Activated T-cell treated with anti-CD3 and anti-CD28 coated beads, Interleukin-2, amount 50 U/mL, for 24 hours (primary cell): ENCODE data around the gene ATP6V1C2.
A peak's percentile ranks its signal among the peaks of the same experiment; 100 is the strongest.

Experiments used
- DNase-seq: peaks from one replicate; pipeline ENCODE4 v3.0.0-alpha.2; 2020
- H3K27ac Mint-ChIP-seq: 2 replicates; pipeline ENCODE4 v1.8.0; 2020; ENCODE audit warnings: mild to moderate bottlenecking, mixed read lengths
- H3K27me3 Mint-ChIP-seq: 2 replicates; pipeline ENCODE4 v1.8.0; 2020; ENCODE audit warnings: mixed read lengths
- H3K36me3 Mint-ChIP-seq: 2 replicates; pipeline ENCODE4 v1.8.0; 2020; ENCODE audit warnings: low read depth, mixed read lengths
- H3K4me1 Mint-ChIP-seq: 2 replicates; pipeline ENCODE4 v1.8.0; 2020; ENCODE audit warnings: low read depth, mixed read lengths
- H3K4me3 Mint-ChIP-seq: 2 replicates; pipeline ENCODE4 v1.8.0; 2020; ENCODE audit warnings: mild to moderate bottlenecking, moderate library complexity, mixed read lengths
- H3K9me3 Mint-ChIP-seq: 2 replicates; pipeline ENCODE4 v1.8.0; 2020; ENCODE audit warnings: mixed read lengths

The ATP6V1C2 gene, protein sequence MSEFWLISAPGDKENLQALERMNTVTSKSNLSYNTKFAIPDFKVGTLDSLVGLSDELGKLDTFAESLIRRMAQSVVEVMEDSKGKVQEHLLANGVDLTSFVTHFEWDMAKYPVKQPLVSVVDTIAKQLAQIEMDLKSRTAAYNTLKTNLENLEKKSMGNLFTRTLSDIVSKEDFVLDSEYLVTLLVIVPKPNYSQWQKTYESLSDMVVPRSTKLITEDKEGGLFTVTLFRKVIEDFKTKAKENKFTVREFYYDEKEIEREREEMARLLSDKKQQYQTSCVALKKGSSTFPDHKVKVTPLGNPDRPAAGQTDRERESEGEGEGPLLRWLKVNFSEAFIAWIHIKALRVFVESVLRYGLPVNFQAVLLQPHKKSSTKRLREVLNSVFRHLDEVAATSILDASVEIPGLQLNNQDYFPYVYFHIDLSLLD

DNA sequence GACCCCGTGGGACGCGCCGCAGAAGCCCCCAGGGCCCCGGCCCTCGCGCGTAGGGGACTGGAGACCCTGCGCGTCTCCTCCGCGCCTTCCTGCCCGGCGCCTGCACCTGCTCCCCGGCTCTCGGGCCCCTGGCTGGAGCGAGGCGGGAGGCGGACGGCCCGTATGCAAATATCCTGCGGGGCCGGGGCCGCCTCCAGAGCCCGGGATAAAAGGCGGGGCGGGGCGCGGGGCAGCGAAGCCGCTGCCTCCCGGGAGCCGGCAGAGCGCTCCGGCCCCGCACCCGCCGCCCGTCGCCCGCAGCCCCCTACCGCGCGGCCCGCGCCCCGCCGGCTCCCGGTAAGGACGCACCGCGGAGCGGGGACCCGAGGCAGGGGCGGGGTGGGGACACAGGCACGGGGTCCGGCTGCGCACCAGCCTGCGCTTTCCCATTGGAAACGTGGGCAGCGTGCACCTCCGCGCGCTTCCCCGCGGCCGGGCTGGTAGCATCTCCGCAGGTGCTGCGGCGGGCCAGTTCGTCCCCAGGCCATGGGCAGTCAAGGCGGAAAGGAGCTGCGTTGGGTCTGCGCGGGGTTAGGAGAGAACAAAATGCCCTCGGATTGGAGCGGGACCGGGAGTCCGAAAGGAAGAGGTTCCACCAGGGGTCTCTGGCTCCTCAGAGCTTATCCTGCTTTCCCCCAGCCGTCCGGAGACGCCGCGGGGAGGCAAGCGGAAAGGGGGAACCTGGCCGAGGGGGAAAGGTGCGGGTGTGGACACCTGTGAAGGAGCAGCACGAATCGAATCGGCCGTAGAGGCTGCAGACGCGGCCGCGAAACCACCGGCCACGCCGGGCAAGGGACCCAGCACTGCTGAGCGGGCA, at the start of gene ATP6V1C2:
TSS of gene ATP6V1C2 (plus strand) at position 235 of the 856 bp plus-strand sequence. CDS start 1,220 bp downstream, outside the sequence.
- DNase-seq = peak; percentile 43
- Mint-ChIP-seq H3K27me3 (peaks cover 74% of the 10 kb centered on the region), H3K4me1 (peaks cover 11% of the 10 kb centered on the region), H3K4me3 (peak within 1 kb of the TSS; percentile 64), H3K36me3 (no peaks in the 10 kb centered on the region), H3K9me3 (no peaks in the 10 kb centered on the region), H3K27ac (no peak within 1 kb of the TSS)

DNA sequence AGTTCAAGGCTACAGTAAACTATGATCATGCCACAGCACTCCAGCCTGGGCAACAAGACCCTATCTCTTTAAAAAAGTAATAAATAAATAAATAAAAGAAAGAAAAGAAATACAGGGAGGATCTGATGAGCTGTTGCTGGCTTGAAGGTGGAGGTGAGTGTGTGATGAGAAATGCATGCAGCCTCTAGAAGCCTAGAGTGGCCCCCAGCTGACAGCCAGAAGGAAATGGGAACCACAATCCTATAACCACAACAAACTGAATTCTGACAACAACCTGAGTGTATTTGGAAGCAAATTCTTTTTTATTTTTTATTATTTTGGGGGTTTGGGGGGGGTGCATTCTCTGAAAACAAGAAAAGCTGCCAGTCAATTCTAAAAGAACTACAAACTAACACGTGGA, 46.3 kb upstream of the ATP6V1C2 start:
- Mint-ChIP-seq H3K4me1 (peaks cover 25% of the 10 kb centered on the region), H3K9me3 (no peaks in the 10 kb centered on the region), H3K27ac (peak overlapping the region; percentile 84), H3K36me3 (peaks cover 90% of the 10 kb centered on the region), H3K27me3 (no peaks in the 10 kb centered on the region), H3K4me3 (no peak overlapping the region)
- DNase-seq = no peak

DNA sequence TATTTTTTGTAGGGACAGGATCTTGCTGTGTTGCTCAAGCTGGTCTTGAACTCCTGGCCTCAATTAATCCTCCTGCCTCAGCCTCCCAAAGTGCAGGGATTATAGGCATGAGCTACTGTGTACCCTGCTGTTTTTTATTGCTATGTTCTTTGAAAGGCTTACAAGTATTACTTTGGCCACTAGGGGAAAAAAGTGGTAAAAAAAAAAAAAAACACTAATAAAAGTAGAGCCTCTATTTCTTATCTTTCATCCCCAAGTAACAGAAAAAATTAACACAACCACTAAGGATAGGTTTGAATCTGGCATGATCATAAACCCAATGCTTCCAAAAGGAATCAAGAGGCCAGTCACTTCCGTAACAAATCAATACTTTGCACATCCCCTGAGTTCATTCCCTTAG, 43.2 kb upstream of the ATP6V1C2 start:
- no peaks in the 10 kb centered on the region for H3K9me3 Mint-ChIP-seq
- H3K4me3 Mint-ChIP-seq = no peak overlapping the region
- no peak overlapping the region for H3K27ac Mint-ChIP-seq
- no peaks in the 10 kb centered on the region for H3K27me3 Mint-ChIP-seq
- DNase-seq = no peak
- peaks cover 89% of the 10 kb centered on the region for H3K36me3 Mint-ChIP-seq
- peaks cover 40% of the 10 kb centered on the region for H3K4me1 Mint-ChIP-seq

DNA sequence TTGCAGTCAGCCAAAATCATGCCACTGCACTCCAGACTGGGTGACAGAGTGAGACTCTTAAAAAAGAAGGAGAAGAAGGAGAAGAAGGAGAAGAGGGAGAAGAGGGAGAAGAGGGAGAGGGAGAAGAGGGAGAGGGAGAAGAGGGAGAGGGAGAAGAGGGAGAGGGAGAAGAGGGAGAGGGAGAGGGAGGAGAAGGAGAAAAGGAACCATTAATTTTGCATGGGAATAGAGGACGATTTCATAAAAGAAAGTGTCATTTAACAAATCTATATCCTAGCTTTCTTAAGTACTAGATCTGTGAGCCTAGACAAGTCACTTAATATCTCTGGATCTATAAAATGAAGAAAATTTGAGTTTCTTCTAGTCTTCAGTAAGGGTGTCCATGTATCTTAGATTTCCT, 41.2 kb upstream of the ATP6V1C2 start:
- no peaks in the 10 kb centered on the region for H3K27me3 Mint-ChIP-seq
- no peaks in the 10 kb centered on the region for H3K9me3 Mint-ChIP-seq
- no peak overlapping the region for H3K4me3 Mint-ChIP-seq
- H3K27ac Mint-ChIP-seq = peak overlapping the region; percentile 48
- peaks cover 87% of the 10 kb centered on the region for H3K36me3 Mint-ChIP-seq
- H3K4me1 Mint-ChIP-seq = peaks cover 35% of the 10 kb centered on the region
- no peak for DNase-seq

DNA sequence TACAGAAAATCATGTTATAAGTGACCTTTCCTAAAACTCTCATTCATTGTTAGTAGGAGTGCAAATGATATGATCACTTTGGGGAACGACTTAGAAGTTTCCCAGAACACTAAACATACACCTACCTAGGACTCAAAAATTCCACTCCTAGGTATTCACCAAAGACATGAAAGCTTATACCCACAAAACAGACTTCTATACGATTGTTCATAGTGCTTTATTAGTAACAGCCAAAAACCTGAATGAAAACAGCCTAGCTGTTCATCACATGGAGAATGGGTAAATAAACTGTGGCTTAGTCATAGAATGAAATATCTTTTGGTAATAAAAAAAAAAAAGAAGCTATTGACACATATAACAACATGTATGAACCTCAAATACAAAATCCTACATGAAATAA, 40.5 kb upstream of the ATP6V1C2 start:
- no peak overlapping the region for H3K4me3 Mint-ChIP-seq
- H3K36me3 Mint-ChIP-seq = peaks cover 80% of the 10 kb centered on the region
- no peaks in the 10 kb centered on the region for H3K27me3 Mint-ChIP-seq
- H3K9me3 Mint-ChIP-seq = no peaks in the 10 kb centered on the region
- peaks cover 28% of the 10 kb centered on the region for H3K4me1 Mint-ChIP-seq
- no peak for DNase-seq
- peak overlapping the region; percentile 74 for H3K27ac Mint-ChIP-seq

DNA sequence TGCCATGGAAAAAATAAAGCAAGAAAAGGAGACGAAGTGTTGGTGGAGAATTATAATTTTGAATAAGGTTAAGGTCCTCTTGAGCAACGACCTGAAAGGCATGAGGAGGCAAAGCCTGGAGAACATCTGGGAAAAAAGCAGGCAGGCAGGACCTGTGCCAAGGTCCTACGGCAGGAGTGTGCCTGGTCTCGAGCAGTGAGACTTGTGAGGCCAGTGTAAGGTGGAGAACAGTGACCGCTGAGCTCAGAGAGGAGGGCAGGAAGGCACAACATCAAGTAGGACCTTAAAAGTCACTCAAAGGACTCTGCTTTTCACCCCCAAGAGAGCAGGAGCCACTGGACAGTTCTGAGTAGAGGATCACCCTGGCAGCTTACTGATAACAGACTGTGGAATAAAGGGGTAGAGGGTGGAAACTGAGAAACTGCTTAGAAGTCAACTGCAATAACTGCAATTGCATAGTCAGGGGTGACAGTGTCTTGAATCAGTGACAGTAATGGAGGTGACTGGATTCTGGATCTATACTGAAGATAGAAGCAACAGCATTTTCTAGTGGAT, 35.2 kb upstream of the ATP6V1C2 start:
- peaks cover 37% of the 10 kb centered on the region for H3K36me3 Mint-ChIP-seq
- DNase-seq = no peak
- H3K9me3 Mint-ChIP-seq = no peaks in the 10 kb centered on the region
- H3K27me3 Mint-ChIP-seq = no peaks in the 10 kb centered on the region
- no peak overlapping the region for H3K27ac Mint-ChIP-seq
- no peak overlapping the region for H3K4me3 Mint-ChIP-seq
- H3K4me1 Mint-ChIP-seq = peaks cover 14% of the 10 kb centered on the region

DNA sequence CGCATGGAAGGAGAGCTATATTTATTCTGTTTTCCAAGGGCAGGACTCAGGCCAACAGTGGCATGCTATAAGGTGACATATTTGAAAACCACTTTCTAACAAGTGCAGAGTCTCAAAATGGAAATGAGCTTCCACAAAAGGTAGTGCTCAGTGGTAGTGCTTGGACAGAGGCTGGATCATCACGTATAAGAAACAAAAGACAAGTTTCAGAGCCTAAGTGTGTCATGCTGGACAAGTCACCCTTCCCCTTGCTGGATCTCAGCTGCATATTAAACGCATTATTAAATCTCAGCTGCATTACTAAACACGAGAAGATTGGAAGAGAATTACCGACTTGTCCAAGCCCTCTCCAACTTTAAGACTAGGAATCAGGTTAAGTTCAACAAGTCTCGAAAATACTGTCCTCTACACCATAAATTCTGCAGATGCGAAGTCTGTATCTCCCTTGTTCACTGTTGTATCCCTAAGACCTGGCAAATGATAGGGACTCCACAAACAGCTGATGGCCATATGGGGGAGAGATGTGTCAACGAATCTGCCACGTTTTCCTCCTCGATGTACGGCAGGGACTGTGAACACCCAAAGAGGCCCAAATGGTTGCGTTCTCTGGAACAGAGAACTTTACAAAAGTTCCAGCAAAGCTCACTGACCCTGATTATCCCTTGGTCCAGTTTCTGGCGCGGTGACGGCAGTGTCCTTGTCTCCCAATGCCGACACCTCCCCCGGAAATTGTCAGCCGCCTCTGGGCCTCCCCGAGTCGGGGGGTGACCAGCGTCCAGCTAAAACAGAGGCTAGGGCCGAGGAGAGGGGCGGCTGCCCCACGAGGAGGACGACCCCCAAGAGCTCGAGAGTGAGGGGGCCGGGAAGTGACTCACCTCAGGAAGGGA, 32.3 kb upstream of the ATP6V1C2 start:
- DNase-seq = no peak
- Mint-ChIP-seq H3K27me3 (no peaks in the 10 kb centered on the region), H3K27ac (no peak overlapping the region), H3K4me1 (peaks cover 7% of the 10 kb centered on the region), H3K9me3 (no peaks in the 10 kb centered on the region), H3K4me3 (no peak overlapping the region), H3K36me3 (peaks cover 9% of the 10 kb centered on the region)

DNA sequence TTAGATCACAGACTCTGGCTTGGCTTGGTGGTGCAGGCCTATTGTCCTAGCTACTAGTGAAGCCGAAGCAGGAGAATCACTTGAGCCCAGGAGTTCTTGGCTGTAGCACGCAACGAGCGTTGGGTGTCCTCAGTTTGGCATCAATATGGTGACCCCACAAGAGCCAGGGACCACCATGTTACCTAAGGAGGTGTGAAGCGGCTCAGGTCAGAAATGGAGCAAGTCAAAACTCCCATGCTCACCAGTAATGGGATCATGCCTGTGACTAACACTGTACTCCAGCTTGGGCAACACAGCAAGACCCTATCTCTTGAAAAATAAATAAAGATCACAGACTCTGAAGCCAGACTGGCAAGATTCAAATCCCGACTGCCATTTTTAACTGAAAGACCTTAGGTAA, 29.9 kb upstream of the ATP6V1C2 start:
- no peaks in the 10 kb centered on the region for H3K27me3 Mint-ChIP-seq
- no peak overlapping the region for H3K4me3 Mint-ChIP-seq
- H3K9me3 Mint-ChIP-seq = no peaks in the 10 kb centered on the region
- H3K4me1 Mint-ChIP-seq = peaks cover 7% of the 10 kb centered on the region
- H3K27ac Mint-ChIP-seq = no peak overlapping the region
- DNase-seq = no peak
- H3K36me3 Mint-ChIP-seq = peaks cover 3% of the 10 kb centered on the region

DNA sequence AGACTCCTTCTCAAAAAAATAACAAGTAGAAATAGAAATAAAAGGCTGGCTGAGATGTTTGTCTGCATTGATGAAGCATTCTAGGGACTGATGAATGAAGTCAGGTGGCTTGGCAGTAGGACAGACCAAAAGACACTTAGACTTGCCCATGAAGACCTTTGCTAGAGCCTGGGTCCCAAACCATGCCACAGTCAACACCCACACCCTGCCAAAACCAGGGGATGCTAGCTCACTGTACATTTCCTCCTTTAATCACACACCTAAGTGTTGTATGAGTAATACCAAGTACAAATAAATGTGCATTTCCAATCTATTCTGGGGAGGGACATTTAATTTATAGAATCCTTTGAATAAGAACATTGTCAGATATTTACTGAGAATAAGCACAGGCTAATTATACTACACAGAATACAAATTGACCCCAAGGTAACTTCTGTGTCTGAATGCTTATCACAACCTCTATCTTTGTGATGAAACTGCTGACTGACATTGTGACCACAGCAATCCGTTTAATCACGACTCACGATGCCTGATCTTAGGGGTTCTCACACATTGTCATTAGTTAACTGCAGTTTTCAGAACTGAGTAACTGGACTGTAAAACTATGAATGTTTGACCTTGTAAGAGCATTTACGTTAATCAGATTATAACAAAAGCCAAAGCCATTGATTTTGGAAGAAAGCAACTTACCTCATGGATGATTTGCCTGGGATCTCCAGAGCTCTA, 21.2 kb upstream of the ATP6V1C2 start:
- H3K27me3 Mint-ChIP-seq = peaks cover 2% of the 10 kb centered on the region

DNA sequence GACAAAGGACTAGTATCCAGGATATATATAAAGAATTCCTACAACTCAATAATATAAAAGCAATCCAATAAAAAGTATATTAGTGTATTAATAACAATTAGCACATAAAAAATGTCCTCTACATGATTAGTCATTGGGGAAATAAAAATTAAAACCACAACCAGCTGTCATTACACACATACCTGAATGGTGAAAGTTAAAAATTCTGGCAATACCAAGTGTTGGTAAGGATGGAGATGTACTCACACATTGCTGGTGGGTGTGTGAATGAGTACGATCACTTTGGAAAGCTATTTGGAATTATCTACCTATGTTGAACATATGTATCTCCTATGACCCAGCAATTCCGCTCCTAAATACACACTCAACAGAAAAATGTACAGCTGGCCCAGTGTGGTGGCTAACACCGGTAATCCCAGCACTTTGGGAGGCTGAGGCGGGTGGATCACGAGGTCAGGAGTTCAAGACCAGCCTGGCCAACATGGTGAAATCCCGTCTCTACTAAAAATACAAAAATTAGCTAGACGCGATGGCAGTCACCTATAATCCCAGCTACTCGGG, 17.3 kb upstream of the ATP6V1C2 start:
- Mint-ChIP-seq H3K36me3 (no peaks in the 10 kb centered on the region), H3K4me1 (peaks cover 4% of the 10 kb centered on the region), H3K9me3 (no peaks in the 10 kb centered on the region), H3K4me3 (no peak overlapping the region), H3K27me3 (peaks cover 22% of the 10 kb centered on the region), H3K27ac (no peak overlapping the region)
- DNase-seq = no peak

More for the DNA sequence above, 21.2 kb upstream of the ATP6V1C2 start:
- Mint-ChIP-seq H3K9me3 (no peaks in the 10 kb centered on the region), H3K27ac (no peak overlapping the region), H3K4me3 (no peak overlapping the region), H3K36me3 (no peaks in the 10 kb centered on the region), H3K4me1 (peaks cover 4% of the 10 kb centered on the region)
- no peak for DNase-seq

DNA sequence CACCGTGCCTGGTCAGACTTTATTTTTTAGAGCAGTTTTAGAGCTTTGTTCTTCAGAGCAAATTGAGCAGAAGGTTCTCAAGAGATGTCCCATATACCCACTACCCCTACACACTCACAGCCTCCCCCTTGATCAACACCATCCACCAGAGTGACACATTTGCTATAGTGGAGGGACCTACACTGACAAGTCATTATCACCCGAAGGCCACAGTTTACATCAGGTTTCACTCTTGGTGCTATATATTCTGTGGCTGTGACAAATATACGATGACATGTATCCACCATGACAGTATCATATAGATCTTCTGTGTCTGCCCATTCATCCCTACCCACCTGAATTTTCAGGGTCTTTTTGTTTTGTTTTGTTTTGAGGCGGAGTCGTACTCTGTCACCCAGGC, 15.4 kb upstream of the ATP6V1C2 start:
- no peak overlapping the region for H3K27ac Mint-ChIP-seq
- DNase-seq = no peak
- H3K4me1 Mint-ChIP-seq = no peaks in the 10 kb centered on the region
- H3K27me3 Mint-ChIP-seq = peaks cover 33% of the 10 kb centered on the region
- no peaks in the 10 kb centered on the region for H3K9me3 Mint-ChIP-seq
- no peak overlapping the region for H3K4me3 Mint-ChIP-seq
- H3K36me3 Mint-ChIP-seq = no peaks in the 10 kb centered on the region

DNA sequence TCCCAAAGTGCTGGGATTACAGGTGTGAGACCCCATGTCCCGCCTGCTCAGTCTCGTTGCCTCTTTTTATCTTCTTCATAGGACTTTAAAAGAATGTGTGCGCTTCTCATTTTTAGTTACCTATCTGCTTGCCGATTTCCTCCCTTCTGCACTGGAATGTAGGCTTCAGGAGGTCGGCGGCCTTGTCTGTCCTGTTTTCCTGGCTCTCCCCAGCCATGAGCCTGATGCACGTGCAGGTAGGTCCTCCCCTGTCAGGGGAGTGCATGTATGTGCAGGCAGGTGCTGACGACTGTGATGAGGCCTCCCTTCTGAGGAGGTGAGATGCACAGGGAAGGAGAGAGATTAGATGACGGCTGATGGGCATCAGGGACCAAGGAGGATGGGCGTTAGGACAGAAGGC, 13.6 kb upstream of the ATP6V1C2 start:
- H3K9me3 Mint-ChIP-seq = no peaks in the 10 kb centered on the region
- peaks cover 5% of the 10 kb centered on the region for H3K4me1 Mint-ChIP-seq
- H3K27ac Mint-ChIP-seq = no peak overlapping the region
- H3K36me3 Mint-ChIP-seq = no peaks in the 10 kb centered on the region
- H3K4me3 Mint-ChIP-seq = no peak overlapping the region
- H3K27me3 Mint-ChIP-seq = peaks cover 33% of the 10 kb centered on the region
- DNase-seq = no peak

DNA sequence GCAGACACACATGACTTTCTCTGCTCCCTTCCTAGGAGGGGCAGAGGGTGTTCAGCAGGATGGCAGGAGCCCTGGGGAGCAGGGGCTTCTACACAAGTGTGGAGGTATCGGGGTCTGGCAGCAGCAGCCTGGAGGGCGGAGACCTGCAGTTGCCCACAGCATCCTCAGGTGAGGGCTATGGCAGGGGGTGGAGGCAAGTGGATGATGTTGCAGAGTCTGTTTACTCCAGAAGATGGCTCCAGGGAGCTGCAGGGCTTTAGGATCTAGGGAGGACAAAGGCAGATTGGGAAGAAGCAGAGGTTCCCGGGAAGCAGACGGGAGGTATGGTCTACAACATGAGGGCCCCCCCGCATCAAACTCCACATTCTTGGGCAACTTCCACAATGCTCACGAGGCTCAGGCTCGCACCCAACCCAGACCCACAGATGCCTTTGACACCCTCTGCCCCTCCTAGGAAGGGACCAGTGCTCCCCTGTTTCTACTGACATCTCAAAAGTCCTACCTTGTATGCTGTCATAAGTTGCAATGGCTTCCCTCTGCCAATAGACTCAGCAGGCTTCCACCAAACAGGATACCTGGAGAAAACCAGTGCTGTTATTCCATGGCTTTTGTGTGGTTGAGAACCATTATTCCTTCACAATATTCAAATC, 12.0 kb upstream of the ATP6V1C2 start:
- no peak overlapping the region for H3K4me3 Mint-ChIP-seq
- H3K4me1 Mint-ChIP-seq = peaks cover 5% of the 10 kb centered on the region
- peaks cover 38% of the 10 kb centered on the region for H3K27me3 Mint-ChIP-seq
- H3K9me3 Mint-ChIP-seq = no peaks in the 10 kb centered on the region
- DNase-seq = no peak
- no peak overlapping the region for H3K27ac Mint-ChIP-seq
- no peaks in the 10 kb centered on the region for H3K36me3 Mint-ChIP-seq
